GM19351 (cell line): ENCODE results near the gene NPTXR.
A peak's percentile ranks its signal among the peaks of the same experiment; 100 is the strongest.

Experiments used
- ATAC-seq: cut with Tn5 transposase; IDR thresholded peaks from one replicate; pipeline ENCODE4 v1.9.1; 2021; ENCODE audit warnings: mild to moderate bottlenecking, moderate library complexity; ENCODE audit not compliant: unreplicated experiment

The NPTXR gene

GRCh38 chr22:38799265-38800002 lies 44.4 kb downstream of the NPTXR start:
- no peak for ATAC-seq

DNA sequence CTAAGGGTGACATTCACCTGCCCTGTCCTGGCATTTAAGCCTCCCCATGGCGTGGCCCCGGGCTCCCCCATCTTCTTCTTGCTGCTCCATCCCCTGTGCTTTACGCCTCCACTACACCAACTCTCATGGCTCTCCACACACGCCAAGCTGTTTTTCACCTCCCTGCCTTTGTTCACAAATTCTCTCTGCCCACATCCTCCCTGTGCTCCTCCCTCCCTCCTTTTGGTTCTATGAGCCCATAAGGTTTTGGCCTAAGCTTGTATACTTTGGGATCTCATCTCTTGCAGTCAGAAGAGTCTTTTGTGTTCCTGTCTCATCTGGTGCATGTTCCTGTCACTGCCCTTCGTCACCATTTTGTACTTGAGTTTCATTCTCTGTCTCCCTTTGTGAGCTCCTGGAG lies 45.3 kb downstream of the NPTXR start:
- no peak for ATAC-seq

GRCh38 chr22:38796262-38796957 lies 47.4 kb downstream of the NPTXR start:
- ATAC-seq: no peak

GRCh38 chr22:38795569-38795968 lies 48.3 kb downstream of the NPTXR start:
- no peak for ATAC-seq

DNA sequence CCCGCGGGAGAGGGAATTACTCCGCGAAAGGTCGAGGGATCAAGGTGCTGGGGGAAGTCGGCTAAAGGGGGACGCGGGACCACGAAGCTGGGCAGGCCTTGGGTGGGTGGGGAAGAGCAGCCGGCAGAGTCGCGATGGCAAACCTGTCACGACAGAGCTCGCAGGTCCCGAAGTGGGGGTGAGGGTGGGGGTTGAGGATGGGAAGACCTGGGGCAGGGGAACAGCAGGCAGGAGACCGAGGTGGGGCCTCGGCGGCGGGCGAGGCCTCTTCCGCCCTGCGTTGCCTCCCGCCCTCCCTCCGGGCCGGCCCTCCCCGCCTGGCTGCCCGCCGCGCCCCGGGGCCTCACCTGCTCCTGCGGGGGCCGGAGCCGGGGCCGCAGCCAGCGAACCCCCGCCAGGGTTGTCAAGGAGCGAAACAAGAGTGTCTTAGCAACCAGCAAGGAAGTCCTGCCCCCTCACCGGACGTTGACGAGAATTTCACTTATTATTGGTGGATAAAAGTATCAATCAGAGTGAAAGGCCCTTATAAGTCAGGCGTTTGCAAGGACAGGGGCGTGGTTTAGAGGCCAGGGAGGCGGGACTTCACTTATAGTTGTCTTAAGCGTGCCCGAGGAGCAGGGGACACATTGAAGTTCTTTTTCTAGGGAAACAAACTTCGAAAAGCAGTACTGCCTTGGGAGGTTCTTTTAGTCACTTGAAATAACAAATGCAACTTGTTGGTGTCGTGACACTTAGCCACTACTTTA lies 49.9 kb downstream of the NPTXR start, which contains the start of gene DNAL4:
DNAL4 (minus strand) TSS at position 423 of the 746 bp plus-strand sequence. CDS start 11,412 bp downstream, outside the sequence.
- peak; percentile 97 for ATAC-seq

DNA sequence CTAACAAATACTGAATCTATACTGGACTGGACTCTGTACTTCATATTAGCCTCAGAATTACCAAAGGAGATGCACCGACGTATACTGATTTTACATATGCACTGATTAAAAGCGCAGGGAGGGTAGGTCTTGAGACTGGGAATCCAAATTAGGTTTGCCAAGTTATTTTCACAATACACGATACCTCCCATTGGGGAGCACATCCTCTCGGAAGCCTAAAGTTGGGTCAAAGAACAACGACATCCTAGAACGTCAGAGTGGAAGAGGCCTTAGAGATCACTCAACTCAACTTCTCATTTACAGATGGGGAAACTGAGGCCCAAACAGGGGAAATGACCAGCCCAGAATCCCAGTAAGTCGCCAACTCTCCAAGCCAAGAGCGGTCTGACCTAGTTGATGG lies 50.5 kb downstream of the NPTXR start:
- ATAC-seq: no peak

GRCh38 chr22:38792833-38793232 lies 51.0 kb downstream of the NPTXR start:
- ATAC-seq: no peak

- ATAC-seq: no peak
These were observed 54.2 kb downstream of the NPTXR start for GRCh38 chr22:38789606-38790005.

DNA sequence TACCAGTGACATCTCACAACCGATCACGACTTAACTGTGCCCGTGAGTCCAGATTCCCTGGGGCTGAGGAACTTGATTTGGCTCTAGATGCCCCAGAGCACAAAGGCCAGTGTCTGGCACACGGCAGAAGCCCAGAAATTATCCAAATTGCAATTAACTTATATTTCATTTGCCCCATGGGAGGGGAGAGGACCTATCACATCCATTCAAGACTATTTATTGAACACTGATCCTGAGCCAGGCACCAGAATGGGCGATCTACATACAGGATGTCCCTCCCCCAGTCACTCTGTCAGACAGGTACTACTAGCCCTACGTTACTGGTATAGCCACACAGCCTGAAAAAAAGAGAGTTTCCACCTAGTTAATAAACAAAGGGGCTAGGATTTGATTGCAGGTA lies 55.0 kb downstream of the NPTXR start:
- no peak for ATAC-seq

DNA sequence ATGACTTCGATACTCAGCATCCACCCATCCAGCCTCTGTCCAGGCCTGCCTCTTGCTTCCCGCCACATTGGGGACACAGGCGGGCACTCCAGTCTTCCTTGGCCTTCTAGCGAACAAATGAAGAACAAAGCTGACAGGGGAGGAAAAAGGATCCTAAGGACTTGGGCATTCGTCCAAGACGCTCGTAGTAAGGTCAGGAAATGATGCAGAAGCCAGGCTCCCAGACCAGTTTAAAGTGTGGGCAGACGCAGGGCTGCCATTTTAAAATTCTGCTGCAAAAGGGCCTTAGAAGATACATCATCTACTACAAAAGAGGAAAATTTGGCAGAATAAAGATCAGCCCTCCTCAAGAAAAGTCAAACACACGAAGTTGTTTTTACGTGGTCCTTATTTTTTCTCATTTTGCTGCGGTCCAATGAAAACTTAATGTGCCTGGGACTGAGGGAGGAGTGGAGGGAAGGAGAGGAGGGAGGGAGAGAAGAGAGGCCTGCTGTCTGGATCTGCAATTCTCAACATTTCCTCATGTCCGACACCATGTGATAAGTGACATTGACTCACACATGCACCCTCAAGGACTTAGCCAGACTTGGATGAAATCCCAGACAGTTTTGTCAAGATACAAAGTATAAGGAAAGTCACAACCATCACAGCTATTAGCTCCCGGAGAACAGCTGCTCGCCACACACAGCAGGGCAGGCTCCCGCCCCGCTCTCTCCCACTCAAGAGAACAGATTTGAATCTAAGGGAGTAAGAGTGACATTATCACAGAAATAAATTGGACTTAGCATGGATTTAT lies 55.6 kb downstream of the NPTXR start:
- no peak for ATAC-seq

DNA sequence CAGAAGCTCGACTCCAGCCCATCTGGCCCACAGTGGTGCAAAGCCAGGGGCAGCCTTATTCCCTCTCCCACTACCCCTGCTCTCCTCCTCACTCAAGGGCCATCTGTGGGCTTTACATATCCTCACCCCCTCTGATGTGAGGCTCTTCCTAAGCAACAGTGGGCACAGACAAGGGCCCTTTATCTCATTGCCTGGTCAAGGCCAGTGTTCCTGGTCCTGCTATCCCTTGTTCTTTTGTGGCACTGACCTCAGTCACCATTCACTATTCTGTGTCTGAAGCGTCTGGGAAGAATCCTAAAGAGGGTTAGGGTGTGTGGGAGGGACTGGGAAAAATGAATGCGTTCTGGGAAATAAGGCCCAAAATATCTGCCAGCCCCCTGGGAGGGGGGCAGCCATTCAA lies 57.2 kb downstream of the NPTXR start:
- no peak for ATAC-seq

- no peak for ATAC-seq
These were observed 59.0 kb downstream of the NPTXR start for GRCh38 chr22:38784856-38785255.

GRCh38 chr22:38784035-38784434 lies 59.8 kb downstream of the NPTXR start:
- ATAC-seq: no peak

DNA sequence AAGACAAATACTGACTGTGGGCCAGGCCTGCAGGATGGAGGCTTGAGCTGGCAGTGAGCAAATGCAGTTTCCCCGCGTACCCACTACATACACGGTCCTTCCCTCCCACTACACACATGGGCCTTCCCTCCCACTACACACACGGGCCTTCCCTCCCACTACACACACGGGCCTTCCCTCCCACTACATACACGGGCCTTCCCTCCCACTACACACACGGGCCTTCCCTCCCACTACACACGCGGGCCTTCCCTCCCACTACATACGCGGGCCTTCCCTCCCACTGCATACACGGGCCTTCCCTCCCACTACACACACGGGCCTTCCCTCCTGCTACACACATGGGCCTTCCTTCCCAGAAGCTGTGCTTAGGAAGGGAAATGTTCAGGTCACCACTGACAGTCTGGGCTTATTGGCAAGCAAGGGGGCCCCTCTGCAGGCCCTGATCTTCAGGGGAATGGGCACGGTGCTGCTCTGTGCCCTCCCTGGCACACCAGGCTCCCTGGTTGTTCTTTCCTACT lies 60.7 kb downstream of the NPTXR start:
- ATAC-seq: no peak

- no peak for ATAC-seq
These were observed 61.3 kb downstream of the NPTXR start for GRCh38 chr22:38782402-38783094.

GRCh38 chr22:38781033-38781432 lies 62.8 kb downstream of the NPTXR start:
- no peak for ATAC-seq

- ATAC-seq: no peak
These were observed 66.6 kb downstream of the NPTXR start for GRCh38 chr22:38777087-38777671.

DNA sequence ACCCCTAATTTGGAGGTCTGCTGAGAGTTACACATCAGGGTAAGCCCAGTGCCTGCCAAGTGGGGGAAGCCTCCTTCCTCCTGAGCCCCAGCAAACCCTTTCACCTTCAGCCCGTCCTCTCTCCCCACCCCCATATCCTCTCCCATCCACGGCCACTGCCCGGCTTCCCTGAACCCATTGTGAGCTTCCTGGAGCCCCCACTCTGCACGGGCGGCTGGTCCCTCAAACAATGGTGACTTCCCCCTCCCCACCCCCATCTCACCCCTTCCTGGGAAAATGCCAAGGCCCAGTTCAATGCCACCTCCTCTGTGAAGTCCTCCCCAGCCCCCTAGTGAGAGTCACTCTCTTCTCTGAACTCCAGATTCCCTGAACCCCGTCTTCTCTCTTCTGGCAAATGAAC lies 67.7 kb downstream of the NPTXR start:
- ATAC-seq: no peak

DNA sequence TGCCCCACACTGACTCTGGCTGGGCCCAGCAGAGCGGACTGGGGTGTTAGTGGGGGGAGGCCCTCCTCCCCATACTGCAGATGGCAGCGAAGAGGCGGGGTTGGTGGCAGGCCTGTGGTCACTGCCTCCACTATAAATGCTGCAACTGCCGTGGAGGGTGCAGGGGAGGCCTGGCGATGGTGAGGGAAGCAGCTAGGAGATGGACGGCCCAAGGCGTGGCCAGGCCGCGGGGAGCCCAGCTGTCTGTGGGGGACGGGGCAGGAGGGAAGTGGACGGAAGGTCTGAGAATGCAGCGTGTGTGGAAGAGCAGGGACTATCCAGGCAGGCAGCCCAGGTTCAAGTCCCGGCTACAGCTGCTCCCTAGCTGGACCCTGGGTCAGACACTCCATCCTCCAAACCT lies 68.2 kb downstream of the NPTXR start:
- ATAC-seq: no peak
